CD4-positive, alpha-beta T cell treated with Interleukin-2 at 100 ng/mL for 4 hours (primary cell): ENCODE measurements around the gene RNASEH2C.
A peak's percentile ranks its signal among the peaks of the same experiment; 100 is the strongest.
"Not testable (repeated sequence)": the region's sequence is repeated elsewhere in the genome, so short reads cannot be mapped to it uniquely, and the experiment has no call there.

Experiments
- DNase-seq: peaks from one replicate; pipeline ENCODE4 v3.0.0-alpha.2; 2020; ENCODE audit warnings: low spot score

The RNASEH2C gene

GRCh38 chr11:65716774-65717405, 3.7 kb downstream of the RNASEH2C start:
- no peak for DNase-seq

- DNase-seq: no peak
Measured at GRCh38 chr11:65716302-65716701, 4.3 kb downstream of the RNASEH2C start.

- no peak for DNase-seq
Measured at GRCh38 chr11:65714433-65714832, 6.2 kb downstream of the RNASEH2C start.

GRCh38 chr11:65713212-65713969, 7.2 kb downstream of the RNASEH2C start:
- DNase-seq: no peak

GRCh38 chr11:65712633-65713076, 7.9 kb downstream of the RNASEH2C start:
- DNase-seq: no peak

GRCh38 chr11:65711785-65712632, 8.6 kb downstream of the RNASEH2C start, which contains the start of gene KAT5:
TSS of gene KAT5 (plus strand) at chr11:65712252. CDS start at chr11:65712268, 16 bp downstream.
- peak; percentile 97 for DNase-seq

- no peak for DNase-seq
Measured at GRCh38 chr11:65710421-65710820, 10.2 kb downstream of the RNASEH2C start.

- no peak for DNase-seq
Measured at GRCh38 chr11:65709661-65710060, 10.9 kb downstream of the RNASEH2C start.

- no peak for DNase-seq
Measured at GRCh38 chr11:65708451-65708850, 12.1 kb downstream of the RNASEH2C start.

GRCh38 chr11:65707002-65707401, 13.6 kb downstream of the RNASEH2C start:
- DNase-seq: not testable (repeated sequence)

GRCh38 chr11:65706303-65706763, 14.3 kb downstream of the RNASEH2C start:
- peak; percentile 80 for DNase-seq

- DNase-seq: no peak
Measured at GRCh38 chr11:65703846-65704245, 16.8 kb downstream of the RNASEH2C start.

GRCh38 chr11:65701686-65702085, 18.9 kb downstream of the RNASEH2C start:
- DNase-seq: no peak

- DNase-seq: no peak
Measured at GRCh38 chr11:65700399-65700798, 20.2 kb downstream of the RNASEH2C start.

- DNase-seq: no peak
Measured at GRCh38 chr11:65699306-65699705, 21.3 kb downstream of the RNASEH2C start.

- DNase-seq: no peak
Measured at GRCh38 chr11:65698205-65698604, 22.4 kb downstream of the RNASEH2C start.

GRCh38 chr11:65696802-65697552, 23.6 kb downstream of the RNASEH2C start:
- no peak for DNase-seq

GRCh38 chr11:65695459-65696241, 24.9 kb downstream of the RNASEH2C start:
- no peak for DNase-seq

GRCh38 chr11:65692367-65692766, 28.2 kb downstream of the RNASEH2C start:
- DNase-seq: no peak

- DNase-seq: not testable (repeated sequence)
Measured at GRCh38 chr11:65691847-65692246, 28.8 kb downstream of the RNASEH2C start.

- DNase-seq: no peak
Measured at GRCh38 chr11:65685981-65686380, 34.6 kb downstream of the RNASEH2C start.
